ENCODE results near the gene TMEM253.

- TF ChIP-seq CTCF (IDR thresholded peaks at IDR 0.05): peak in 1 of 7 experiments; percentile 5
- TF ChIP-seq POLR2A (IDR thresholded peaks at IDR 0.05): peak in 2 of 3 donors; percentile 27 to 56
Observed at GRCh38 chr14:21071225-21072030, 29.4 kb upstream of the TMEM253 start.
